Muscle layer of colon (tissue), 2 donors: ENCODE results near the gene PRR36.

Experiments
- H3K27ac ChIP-seq: one replicate; pipeline ENCODE4 v1.7.0; 2013; ENCODE audit warnings: low read depth, mild to moderate bottlenecking, low read length, moderate library complexity
- H3K27me3 ChIP-seq, 2 donors: one replicate each; pipeline ENCODE4 v1.7.0; 2013; ENCODE audit warnings: low read length in 2 of 2, mild to moderate bottlenecking in 2 of 2; ENCODE audit not compliant: insufficient read depth in 2 of 2, control insufficient read depth in 1 of 2
- H3K36me3 ChIP-seq: one replicate; pipeline ENCODE4 v1.7.0; 2013; ENCODE audit warnings: mild to moderate bottlenecking, low read length; ENCODE audit not compliant: insufficient read depth
- H3K4me1 ChIP-seq: one replicate; pipeline ENCODE4 v1.7.0; 2013; ENCODE audit warnings: mild to moderate bottlenecking, low read length; ENCODE audit not compliant: insufficient read depth
- H3K4me3 ChIP-seq, 2 donors: one replicate each; pipeline ENCODE4 v1.7.0; 2013; ENCODE audit warnings: low read length in 2 of 2, low read depth in 1 of 2, mild to moderate bottlenecking in 1 of 2, moderate library complexity in 1 of 2
- H3K9ac ChIP-seq: one replicate; pipeline ENCODE4 v1.7.0; 2013; ENCODE audit warnings: low read length
- H3K9me3 ChIP-seq: one replicate; pipeline ENCODE4 v1.7.0; 2013; ENCODE audit warnings: mild to moderate bottlenecking, low read length
- donor health status: abdominal sarcoma.
- donor health status: Adenocarcinoma of cecum.

Gene PRR36

GRCh38 chr19:7874076-7874896, at the start of gene PRR36:
PRR36 (minus strand) TSS chr19:7874390; CDS start chr19:7873689, 701 bp downstream.
- peaks cover 0 to 32% of the 10 kb centered on the region in 2 donors for H3K27me3 ChIP-seq

DNA sequence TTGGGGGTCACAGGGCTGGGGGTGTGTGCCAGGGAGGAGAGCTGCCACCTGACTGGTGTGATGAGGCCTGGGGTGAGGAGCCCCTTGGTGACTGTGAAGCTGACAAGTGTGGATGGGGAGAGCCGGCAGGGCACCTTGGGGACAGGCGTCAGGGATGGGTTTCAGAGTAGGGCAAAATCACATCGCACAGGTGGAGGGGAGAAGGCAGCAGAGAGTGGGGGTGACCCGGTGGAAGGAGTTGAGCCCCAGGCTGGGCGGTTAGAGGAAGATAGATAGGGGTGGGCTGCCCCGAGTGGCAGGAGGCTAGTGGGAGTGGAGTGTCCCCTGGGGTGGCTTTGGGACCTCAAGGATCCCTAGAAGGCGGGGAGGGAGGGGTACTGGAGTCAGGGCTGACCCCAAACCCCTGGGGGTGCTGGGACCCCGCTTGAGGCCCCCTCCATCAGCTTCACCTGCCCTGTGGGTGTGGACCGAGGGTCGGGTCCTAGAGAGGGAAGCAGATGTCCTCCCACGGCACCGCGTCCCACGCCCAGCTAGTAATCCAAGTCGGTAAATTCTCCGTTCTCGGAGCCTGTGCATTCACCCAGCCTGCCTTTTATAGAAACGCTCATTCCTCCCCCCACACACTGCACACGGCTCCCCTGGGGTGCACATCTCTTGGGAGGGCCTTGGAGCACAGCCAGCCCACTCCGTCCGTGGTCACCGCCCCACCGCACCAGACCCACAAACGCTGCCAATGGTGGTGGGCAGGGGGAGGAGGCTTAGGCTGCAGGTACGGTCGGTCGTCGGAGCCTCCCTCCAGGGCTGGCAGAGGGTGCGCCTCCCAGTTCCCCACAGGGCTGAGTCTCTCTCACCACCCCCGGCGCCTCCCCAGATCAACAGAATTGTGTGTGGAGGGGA, 49.4 kb upstream of the PRR36 start:
- no peaks in the 10 kb centered on the region for H3K9me3 ChIP-seq
- H3K9ac ChIP-seq = no peak overlapping the region
- peaks cover 57% of the 10 kb centered on the region for H3K4me1 ChIP-seq
- H3K4me3 ChIP-seq = peak overlapping the region in 1 of 2 donors; percentile 49
- H3K27ac ChIP-seq = peak overlapping the region; percentile 89
- H3K27me3 ChIP-seq = peaks cover 2 to 13% of the 10 kb centered on the region in 2 donors
- H3K36me3 ChIP-seq = peaks cover 16% of the 10 kb centered on the region

More at GRCh38 chr19:7874076-7874896, at the start of gene PRR36:
- H3K27ac ChIP-seq = no peak within 1 kb of the TSS
- H3K4me1 ChIP-seq = peaks cover 10% of the 10 kb centered on the region
- no peak within 1 kb of the TSS for H3K9ac ChIP-seq
- no peaks in the 10 kb centered on the region for H3K36me3 ChIP-seq
- H3K4me3 ChIP-seq = no peak within 1 kb of the TSS
- H3K9me3 ChIP-seq = no peaks in the 10 kb centered on the region

DNA sequence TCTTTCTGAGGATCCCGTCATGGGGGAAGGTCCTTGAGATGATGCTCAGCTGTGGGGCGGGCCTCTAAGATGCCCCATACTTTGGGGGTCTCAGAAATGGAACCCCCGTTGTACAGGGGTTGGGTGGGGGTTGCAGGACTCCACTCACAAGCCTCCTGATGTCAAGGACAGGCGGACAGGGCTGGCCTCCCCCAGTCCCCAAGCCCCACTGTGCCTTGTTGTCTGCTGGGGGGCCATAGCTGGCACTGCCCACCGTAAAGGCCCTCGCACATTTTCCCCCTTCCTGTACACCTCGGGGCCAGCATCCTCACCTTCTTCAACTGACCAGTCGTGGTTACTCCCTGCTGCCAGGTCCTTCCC, 48.6 kb upstream of the PRR36 start:
- H3K4me1 ChIP-seq = peaks cover 50% of the 10 kb centered on the region
- peaks cover 16% of the 10 kb centered on the region for H3K36me3 ChIP-seq
- H3K9ac ChIP-seq = no peak overlapping the region
- H3K27me3 ChIP-seq = peaks cover 6 to 20% of the 10 kb centered on the region in 2 donors
- H3K4me3 ChIP-seq = no peak overlapping the region
- H3K9me3 ChIP-seq = no peaks in the 10 kb centered on the region
- peak overlapping the region; percentile 89 for H3K27ac ChIP-seq

DNA sequence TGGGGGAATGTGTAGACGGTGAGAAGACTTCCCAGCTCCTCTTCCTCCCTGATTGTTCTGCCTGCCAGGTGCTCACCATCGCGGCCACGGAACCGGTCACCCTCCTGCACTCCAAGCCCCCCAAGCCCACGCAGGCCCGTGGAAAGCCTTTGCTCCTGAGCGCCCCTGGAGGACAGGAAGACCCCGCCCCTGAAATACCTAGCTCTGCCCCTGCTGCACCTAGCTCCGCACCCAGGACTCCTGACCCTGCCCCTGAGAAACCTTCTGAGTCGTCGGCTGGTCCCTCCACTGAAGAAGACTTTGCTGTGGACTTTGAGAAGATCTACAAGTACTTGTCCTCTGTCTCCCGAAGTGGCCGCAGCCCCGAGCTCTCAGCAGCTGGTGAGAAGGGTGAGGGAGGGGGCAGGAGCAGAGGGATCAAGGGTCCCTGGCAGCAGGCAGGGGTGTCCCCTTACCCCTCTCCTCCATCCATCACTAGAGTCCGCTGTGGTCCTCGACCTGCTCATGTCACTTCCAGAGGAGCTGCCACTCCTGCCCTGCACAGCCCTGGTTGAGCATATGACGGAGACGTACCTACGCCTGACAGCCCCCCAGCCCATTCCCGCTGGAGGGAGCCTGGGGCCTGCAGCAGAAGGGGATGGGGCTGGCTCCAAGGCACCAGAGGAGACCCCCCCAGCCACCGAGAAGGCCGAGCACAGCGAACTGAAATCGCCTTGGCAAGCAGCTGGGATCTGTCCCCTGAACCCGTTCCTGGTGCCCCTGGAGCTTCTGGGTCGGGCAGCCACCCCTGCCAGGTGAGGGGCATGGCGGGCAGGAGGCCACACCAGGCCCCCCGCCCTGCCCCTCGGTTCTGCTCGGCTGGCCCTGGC, 48.0 kb upstream of the PRR36 start:
- Histone ChIP-seq H3K9me3 (no peaks in the 10 kb centered on the region), H3K9ac (peak overlapping the region; percentile 70), H3K4me3 (peak overlapping the region; percentile 29 to 65), H3K36me3 (peaks cover 16% of the 10 kb centered on the region), H3K27ac (peak overlapping the region; percentile 89), H3K27me3 (peaks cover 6 to 26% of the 10 kb centered on the region in 2 donors), H3K4me1 (peaks cover 44% of the 10 kb centered on the region)

- no peaks in the 10 kb centered on the region for H3K9me3 ChIP-seq
- H3K27ac ChIP-seq = peak overlapping the region; percentile 85
- H3K4me1 ChIP-seq = peaks cover 36% of the 10 kb centered on the region
- peak overlapping the region; percentile 70 for H3K9ac ChIP-seq
- peak overlapping the region; percentile 29 to 65 for H3K4me3 ChIP-seq
- peaks cover 6 to 33% of the 10 kb centered on the region in 2 donors for H3K27me3 ChIP-seq
- peaks cover 16% of the 10 kb centered on the region for H3K36me3 ChIP-seq
Measured at GRCh38 chr19:7921302-7921966, 47.2 kb upstream of the PRR36 start.

DNA sequence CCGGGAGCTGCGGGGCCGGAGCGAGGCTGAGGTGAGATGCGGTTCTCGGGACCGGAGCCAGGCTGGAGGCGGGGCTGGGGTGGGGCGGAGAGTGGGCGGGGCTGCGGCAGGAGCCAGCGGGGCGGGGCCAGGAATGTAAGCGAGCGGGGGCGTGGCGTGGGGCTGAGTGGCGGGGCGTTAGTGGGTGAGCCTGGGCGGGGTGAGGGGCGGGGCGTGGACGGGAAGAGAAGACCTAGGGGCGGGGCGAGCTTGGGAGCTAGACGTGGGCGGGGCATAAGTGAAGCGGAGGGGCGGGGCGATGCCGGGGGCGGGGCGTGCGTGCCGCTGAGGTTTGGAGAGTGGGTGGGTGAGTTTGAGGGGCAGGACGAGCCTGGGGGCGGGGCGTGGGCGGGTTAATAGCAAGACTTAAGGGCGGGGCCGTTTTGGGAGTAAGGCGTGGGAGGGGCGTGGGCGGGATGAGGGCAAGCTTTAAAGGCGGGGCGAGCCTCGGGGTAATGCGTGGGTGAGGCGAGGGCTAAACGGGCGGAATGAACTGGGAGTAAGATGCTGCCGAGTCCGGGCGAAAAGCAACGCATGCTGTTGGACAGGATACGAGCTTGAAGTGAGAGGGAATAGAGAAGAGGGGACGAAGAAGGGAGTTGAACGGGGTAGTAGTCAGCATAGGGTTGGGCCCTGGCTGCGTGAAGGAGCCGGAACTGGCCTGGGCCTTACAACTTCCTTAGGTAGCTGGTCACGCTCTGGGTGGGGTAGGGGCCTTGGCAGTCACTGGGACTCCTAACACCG, 46.5 kb upstream of the PRR36 start:
- Histone ChIP-seq H3K27ac (peak overlapping the region; percentile 85), H3K9ac (peak overlapping the region; percentile 70)

GRCh38 chr19:7919610-7920518, 45.7 kb upstream of the PRR36 start, which contains the start of gene SNAPC2:
SNAPC2 (plus strand) TSS chr19:7920338; CDS start chr19:7920367, 29 bp downstream.
- peaks cover 38% of the 10 kb centered on the region for H3K4me1 ChIP-seq
- peak within 1 kb of the TSS; percentile 70 for H3K9ac ChIP-seq
- peaks cover 16% of the 10 kb centered on the region for H3K36me3 ChIP-seq
- H3K9me3 ChIP-seq = no peaks in the 10 kb centered on the region
- peaks cover 18 to 49% of the 10 kb centered on the region in 2 donors for H3K27me3 ChIP-seq
- peak within 1 kb of the TSS; percentile 85 for H3K27ac ChIP-seq
- peak within 1 kb of the TSS; percentile 44 to 77 for H3K4me3 ChIP-seq

More for the DNA sequence above, 46.5 kb upstream of the PRR36 start:
- Histone ChIP-seq H3K4me1 (peaks cover 37% of the 10 kb centered on the region), H3K4me3 (peak overlapping the region; percentile 44 to 77), H3K27me3 (peaks cover 10 to 41% of the 10 kb centered on the region in 2 donors), H3K9me3 (no peaks in the 10 kb centered on the region), H3K36me3 (peaks cover 16% of the 10 kb centered on the region)

GRCh38 chr19:7918615-7919421, 44.6 kb upstream of the PRR36 start:
- Histone ChIP-seq H3K27me3 (peaks cover 18 to 60% of the 10 kb centered on the region in 2 donors), H3K36me3 (peaks cover 16% of the 10 kb centered on the region), H3K4me3 (no peak overlapping the region), H3K9me3 (no peaks in the 10 kb centered on the region), H3K9ac (no peak overlapping the region), H3K4me1 (peaks cover 38% of the 10 kb centered on the region), H3K27ac (no peak overlapping the region)
